Testis (tissue), 2 donors: ENCODE results near the gene MAPKAP1.

Experiments
- CTCF ChIP-seq, 3 experiments: fragments of 450-650 bp in 2 of 3; fragments of 200-600 bp in 1 of 3; sonication (generic) in 1 of 3; IDR thresholded peaks; one replicate each; pipeline ENCODE4 v1.5.1; 2016 to 2019; ENCODE audit warnings: antibody characterized with exemption in 3 of 3, mild to moderate bottlenecking in 2 of 3, moderate library complexity in 1 of 3
- POLR2A ChIP-seq: fragments of 450-650 bp; IDR thresholded peaks from one replicate; pipeline ENCODE4 v1.6.1; 2017; ENCODE audit warnings: antibody characterized with exemption, mild to moderate bottlenecking, moderate library complexity

GRCh38 chr9:125415583-125416460 lies 291.2 kb downstream of the MAPKAP1 start:
- no peak for TF ChIP-seq CTCF (IDR thresholded peaks at IDR 0.05)
- TF ChIP-seq POLR2A: no peak
